Neuronal stem cell (in vitro differentiated cells): ENCODE measurements around the gene IFNL4.
"Not testable (repeated sequence)": the region's sequence is repeated elsewhere in the genome, so short reads cannot be mapped to it uniquely, and the experiment has no call there.

Experiments
- DNase-seq: peaks from one replicate; pipeline ENCODE4 v3.0.0-alpha.2; 2013; ENCODE audit warnings: low spot score
- H2AFZ ChIP-seq: one replicate; pipeline ENCODE4 v1.6.1; 2013; ENCODE audit warnings: mild to moderate bottlenecking, low read length, inconsistent platforms
- H2AK5ac ChIP-seq: 2 replicates; pipeline ENCODE4 v1.6.1; 2013; ENCODE audit warnings: low read depth, mild to moderate bottlenecking, inconsistent platforms, low read length, moderate library complexity, mixed read lengths
- H2BK120ac ChIP-seq: 2 replicates; pipeline ENCODE4 v1.6.1; 2013; ENCODE audit warnings: low read depth, mild to moderate bottlenecking, inconsistent platforms, low read length, moderate library complexity, mixed read lengths
- H2BK12ac ChIP-seq: one replicate; pipeline ENCODE4 v1.6.1; 2013; ENCODE audit warnings: low read length, inconsistent platforms
- H2BK15ac ChIP-seq: 2 replicates; pipeline ENCODE4 v1.6.1; 2013; ENCODE audit warnings: mild to moderate bottlenecking, low read length, inconsistent platforms, mixed read lengths
- H2BK5ac ChIP-seq: one replicate; pipeline ENCODE4 v1.6.1; 2013; ENCODE audit warnings: inconsistent platforms, mild to moderate bottlenecking, low read length, moderate library complexity
- H3K14ac ChIP-seq: one replicate; pipeline ENCODE4 v1.6.1; 2013; ENCODE audit warnings: low read length, inconsistent platforms
- H3K18ac ChIP-seq: 2 replicates; pipeline ENCODE4 v1.6.1; 2013; ENCODE audit warnings: low read length, inconsistent platforms
- H3K23ac ChIP-seq: 2 replicates; pipeline ENCODE4 v1.6.1; 2013; ENCODE audit warnings: low read depth, mild to moderate bottlenecking, mixed read lengths, low read length, inconsistent platforms; ENCODE audit not compliant: poor library complexity
- H3K27ac ChIP-seq: replicated peaks from 3 replicates; pipeline ENCODE4 v1.5.1; 2013; ENCODE audit warnings: low read length, inconsistent platforms
- H3K27me3 ChIP-seq, 3 experiments: 2 replicates each; pipeline ENCODE4 v1.6.1; 2013; ENCODE audit warnings: low read length in 3 of 3, mild to moderate bottlenecking in 2 of 3, inconsistent platforms in 1 of 3, low read depth in 1 of 3, mixed read lengths in 1 of 3, moderate library complexity in 1 of 3; ENCODE audit not compliant: control insufficient read depth in 3 of 3, insufficient read depth in 3 of 3
- H3K36me3 ChIP-seq, 2 donors: replicated peaks in 1 of 2; 2 replicates each; pipeline ENCODE4 v1.6.1; 2013; ENCODE audit warnings: low read length in 2 of 2; ENCODE audit not compliant: control insufficient read depth in 2 of 2, insufficient read depth in 2 of 2
- H3K4ac ChIP-seq: 2 replicates; pipeline ENCODE4 v1.6.1; 2013; ENCODE audit warnings: inconsistent platforms, mild to moderate bottlenecking, low read length, moderate library complexity
- H3K4me1 ChIP-seq, 2 donors: 1 replicate in 1 of 2; 2 replicates in 1 of 2; pipeline ENCODE4 v1.6.1; 2013; ENCODE audit warnings: low read length in 2 of 2, low read depth in 1 of 2; ENCODE audit not compliant: control insufficient read depth in 2 of 2, insufficient read depth in 1 of 2
- H3K4me2 ChIP-seq: one replicate; pipeline ENCODE4 v1.6.1; 2013; ENCODE audit warnings: mild to moderate bottlenecking, low read length, inconsistent platforms; ENCODE audit not compliant: insufficient read depth, poor library complexity, severe bottlenecking
- H3K4me3 ChIP-seq, 2 donors: 2 replicates each; pipeline ENCODE4 v1.5.1; 2013; ENCODE audit warnings: low read length in 2 of 2, mild to moderate bottlenecking in 2 of 2, inconsistent platforms in 1 of 2, moderate library complexity in 1 of 2
- H3K79me1 ChIP-seq: one replicate; pipeline ENCODE4 v1.6.1; 2013; ENCODE audit warnings: low read depth, mild to moderate bottlenecking, inconsistent platforms, low read length, moderate library complexity
- H3K9ac ChIP-seq: one replicate; pipeline ENCODE4 v1.6.1; 2013; ENCODE audit warnings: mild to moderate bottlenecking, low read depth, low read length, inconsistent platforms; ENCODE audit not compliant: poor library complexity
- H3K9me3 ChIP-seq, 2 donors: replicated peaks in 1 of 2; 2 replicates each; pipeline versions ENCODE3 to v1.6.1; 2013; ENCODE audit warnings: low read length in 2 of 2, mild to moderate bottlenecking in 2 of 2, inconsistent platforms in 1 of 2, low read depth in 1 of 2, mixed read lengths in 1 of 2, moderate library complexity in 1 of 2; ENCODE audit not compliant: control insufficient read depth in 2 of 2, insufficient read depth in 1 of 2
- H4K8ac ChIP-seq: one replicate; pipeline ENCODE4 v1.6.1; 2013; ENCODE audit warnings: low read depth, mild to moderate bottlenecking, inconsistent platforms, low read length, moderate library complexity
- H4K91ac ChIP-seq: one replicate; pipeline ENCODE4 v1.6.1; 2013; ENCODE audit warnings: low read length, low read depth, mild to moderate bottlenecking, inconsistent platforms; ENCODE audit not compliant: poor library complexity
- WGBS, 2 donors: extraction: QIAGEN DNeasy Blood & Tissue Kit; methylation state at CpG; one replicate each; pipeline ENCODE4 v1.1.7; 2013; ENCODE audit warnings: missing lambda C conversion rate in 2 of 2, mixed read lengths in 1 of 2; ENCODE audit not compliant: insufficient read length in 2 of 2, insufficient replicate concordance in 1 of 2; ENCODE audit errors: extremely low coverage in 2 of 2; 5-methylcytosine and 5-hydroxymethylcytosine counted together

The IFNL4 gene

DNA sequence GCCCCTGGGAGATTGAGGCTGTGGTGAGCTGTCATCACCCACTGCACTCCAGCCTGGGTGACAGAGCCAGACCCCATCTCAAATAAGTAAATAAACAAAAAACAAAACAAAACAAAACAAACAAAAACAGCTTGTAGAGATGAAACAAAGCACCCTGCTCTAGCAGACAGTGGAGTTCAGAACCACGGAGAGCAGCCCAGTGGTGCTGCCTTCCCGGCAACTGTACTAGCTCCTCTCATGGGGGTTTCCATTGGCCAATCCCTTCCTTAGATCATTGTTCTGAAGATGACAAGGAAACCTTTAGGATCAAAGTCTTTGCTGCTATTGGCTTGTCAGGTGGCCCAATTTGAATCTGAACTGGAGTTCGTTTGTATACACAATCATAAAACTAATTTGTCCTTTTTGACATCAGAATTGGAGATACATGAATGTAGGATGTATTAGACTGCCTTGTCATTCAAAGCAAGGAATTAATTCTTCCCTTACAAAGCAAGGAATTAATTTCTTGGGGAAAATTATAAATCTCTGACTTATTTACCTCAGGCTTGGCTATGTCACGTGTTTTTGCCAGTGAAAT lies 24.9 kb downstream of the IFNL4 start:
- Histone ChIP-seq H2BK15ac (no peak overlapping the region), H3K4me2 (no peak overlapping the region), H2BK5ac (no peak overlapping the region), H3K18ac (no peak overlapping the region), H2AFZ (no peak overlapping the region), H2BK12ac (no peak overlapping the region), H4K91ac (no peak overlapping the region), H3K9me3 (peaks cover 0 to 2% of the 10 kb centered on the region in 2 donors), H3K79me1 (no peaks in the 10 kb centered on the region), H3K23ac (no peak overlapping the region), H3K9ac (no peak overlapping the region), H3K4ac (no peak overlapping the region), H3K27ac (no peak overlapping the region), H3K27me3 (peaks cover 0 to 6% (median 0%) of the 10 kb centered on the region in 3 experiments), H3K36me3 (no peaks in the 10 kb centered on the region), H2AK5ac (no peak overlapping the region), H3K14ac (no peak overlapping the region), H3K4me3 (no peak overlapping the region), H2BK120ac (no peak overlapping the region), H3K4me1 (no peaks in the 10 kb centered on the region), H4K8ac (no peak overlapping the region)
- WGBS, 2 donors = no CpG with 5 or more reads among the region's 4 CpGs
- DNase-seq = peak; percentile 37

DNA sequence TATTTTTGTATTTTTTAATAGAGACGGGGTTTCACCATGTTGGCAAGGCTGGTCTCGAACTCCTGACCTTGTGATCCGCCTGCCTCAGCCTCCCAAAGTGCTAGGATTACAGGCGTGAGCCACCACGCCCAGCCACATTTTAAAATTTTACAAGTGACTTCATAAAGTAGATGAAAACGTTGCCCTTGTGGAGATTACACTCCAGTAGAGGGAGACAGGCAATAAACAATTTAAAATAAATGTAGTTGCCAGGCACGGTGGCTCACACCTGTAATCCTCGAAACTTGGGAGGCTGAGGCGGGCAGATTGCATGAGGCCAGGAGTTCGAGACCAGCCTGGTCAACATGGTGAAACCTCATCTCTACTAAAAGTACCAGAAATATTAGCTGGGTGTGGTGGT lies 29.5 kb downstream of the IFNL4 start:
- not testable (repeated sequence) for H3K23ac ChIP-seq, H3K18ac ChIP-seq, H2BK120ac ChIP-seq, DNase-seq, H2AFZ ChIP-seq, H3K4ac ChIP-seq, H2BK15ac ChIP-seq, H2BK12ac ChIP-seq, H3K14ac ChIP-seq, H3K36me3 ChIP-seq, H2AK5ac ChIP-seq, H3K9ac ChIP-seq, H2BK5ac ChIP-seq, H4K8ac ChIP-seq, H3K9me3 ChIP-seq, H4K91ac ChIP-seq, H3K79me1 ChIP-seq, H3K4me1 ChIP-seq, H3K27me3 ChIP-seq, H3K4me3 ChIP-seq, H3K4me2 ChIP-seq, H3K27ac ChIP-seq
- no CpG with 5 or more reads among the region's 10 CpGs for whole genome bisulfite sequencing, 2 donors

GRCh38 chr19:39218230-39219007 lies 30.2 kb downstream of the IFNL4 start:
- H2BK5ac ChIP-seq = no peak overlapping the region
- H2BK120ac ChIP-seq = no peak overlapping the region
- H3K79me1 ChIP-seq = no peaks in the 10 kb centered on the region
- H4K8ac ChIP-seq = no peak overlapping the region
- H3K36me3 ChIP-seq = no peaks in the 10 kb centered on the region
- no peak overlapping the region for H3K4ac ChIP-seq
- no peaks in the 10 kb centered on the region for H3K27me3 ChIP-seq
- no CpG with 5 or more reads among the region's 15 CpGs for WGBS, 2 donors
- H3K27ac ChIP-seq = no peak overlapping the region
- no peak overlapping the region for H4K91ac ChIP-seq
- H3K14ac ChIP-seq = no peak overlapping the region
- H3K4me1 ChIP-seq = no peaks in the 10 kb centered on the region
- H2AFZ ChIP-seq = no peak overlapping the region
- H2BK12ac ChIP-seq = no peak overlapping the region
- no peak for DNase-seq
- no peak overlapping the region for H3K23ac ChIP-seq
- no peak overlapping the region for H3K4me2 ChIP-seq
- no peak overlapping the region for H2AK5ac ChIP-seq
- H3K9ac ChIP-seq = no peak overlapping the region
- no peak overlapping the region for H2BK15ac ChIP-seq
- H3K18ac ChIP-seq = no peak overlapping the region
- no peak overlapping the region for H3K4me3 ChIP-seq
- H3K9me3 ChIP-seq = peaks cover 2 to 4% of the 10 kb centered on the region in 2 donors

DNA sequence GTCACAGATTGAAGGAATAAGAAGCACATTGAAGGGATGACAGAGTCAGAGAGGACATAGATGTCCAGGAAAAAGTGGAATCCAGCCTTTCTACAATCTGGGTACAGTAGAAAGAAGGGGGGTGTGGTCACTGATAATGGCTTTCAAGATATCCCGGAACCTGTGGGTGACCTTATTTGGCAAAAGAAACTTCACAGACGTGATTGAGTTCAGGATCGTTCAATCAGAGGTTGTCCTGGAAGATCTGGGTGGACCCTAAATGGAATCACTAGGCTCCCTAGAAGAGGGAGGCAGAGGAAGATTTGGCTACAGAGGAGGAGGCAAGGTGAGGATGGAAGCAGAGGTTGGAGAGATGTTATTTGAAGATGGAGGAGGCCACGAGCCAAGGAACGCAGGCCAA lies 31.6 kb downstream of the IFNL4 start:
- no peaks in the 10 kb centered on the region for H3K79me1 ChIP-seq
- H4K8ac ChIP-seq = no peak overlapping the region
- H2BK12ac ChIP-seq = no peak overlapping the region
- H4K91ac ChIP-seq = no peak overlapping the region
- no peak overlapping the region for H2BK120ac ChIP-seq
- H3K4me3 ChIP-seq = no peak overlapping the region
- no peak overlapping the region for H3K9ac ChIP-seq
- no peak overlapping the region for H2BK15ac ChIP-seq
- no peak overlapping the region for H2AK5ac ChIP-seq
- no peak for DNase-seq
- no peak overlapping the region for H3K14ac ChIP-seq
- peak overlapping the region; percentile 28 for H3K18ac ChIP-seq
- H3K9me3 ChIP-seq = peaks cover 2 to 4% of the 10 kb centered on the region in 2 donors
- H3K4me1 ChIP-seq = no peaks in the 10 kb centered on the region
- no peak overlapping the region for H3K4ac ChIP-seq
- H3K27ac ChIP-seq = no peak overlapping the region
- H2BK5ac ChIP-seq = no peak overlapping the region
- no peaks in the 10 kb centered on the region for H3K27me3 ChIP-seq
- no peak overlapping the region for H3K4me2 ChIP-seq
- no CpG with 5 or more reads among the region's 5 CpGs for WGBS, 2 donors
- H2AFZ ChIP-seq = no peak overlapping the region
- no peaks in the 10 kb centered on the region for H3K36me3 ChIP-seq
- no peak overlapping the region for H3K23ac ChIP-seq
